ENCODE data around the gene RPUSD2. TPM values are rescaled to one million over a fixed set of nuclear protein-coding genes. Genes with fewer than 3 reads are reported as not detected.

Gene RPUSD2
- total and polyA plus RNA-seq, 10 donors: 7.1 to 12.3 (median 8.9) TPM

GRCh38 chr15:40603935-40604334 is 34.8 kb downstream of the RPUSD2 start:
- TF ChIP-seq, protein P1, sequence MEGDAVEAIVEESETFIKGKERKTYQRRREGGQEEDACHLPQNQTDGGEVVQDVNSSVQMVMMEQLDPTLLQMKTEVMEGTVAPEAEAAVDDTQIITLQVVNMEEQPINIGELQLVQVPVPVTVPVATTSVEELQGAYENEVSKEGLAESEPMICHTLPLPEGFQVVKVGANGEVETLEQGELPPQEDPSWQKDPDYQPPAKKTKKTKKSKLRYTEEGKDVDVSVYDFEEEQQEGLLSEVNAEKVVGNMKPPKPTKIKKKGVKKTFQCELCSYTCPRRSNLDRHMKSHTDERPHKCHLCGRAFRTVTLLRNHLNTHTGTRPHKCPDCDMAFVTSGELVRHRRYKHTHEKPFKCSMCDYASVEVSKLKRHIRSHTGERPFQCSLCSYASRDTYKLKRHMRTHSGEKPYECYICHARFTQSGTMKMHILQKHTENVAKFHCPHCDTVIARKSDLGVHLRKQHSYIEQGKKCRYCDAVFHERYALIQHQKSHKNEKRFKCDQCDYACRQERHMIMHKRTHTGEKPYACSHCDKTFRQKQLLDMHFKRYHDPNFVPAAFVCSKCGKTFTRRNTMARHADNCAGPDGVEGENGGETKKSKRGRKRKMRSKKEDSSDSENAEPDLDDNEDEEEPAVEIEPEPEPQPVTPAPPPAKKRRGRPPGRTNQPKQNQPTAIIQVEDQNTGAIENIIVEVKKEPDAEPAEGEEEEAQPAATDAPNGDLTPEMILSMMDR (IDR thresholded peaks at IDR 0.05 in 8 of 11, conservative IDR thresholded peaks at IDR 0.05 in 3 of 11): no peak
- no peak for TF ChIP-seq POLR2AphosphoS5 (IDR thresholded peaks at IDR 0.05)
- TF ChIP-seq POLR2A (IDR thresholded peaks at IDR 0.05): no peak
- H3K27me3 ChIP-seq (replicated peaks in 1 of 7): no peaks in the 10 kb centered on the region
- no peaks in the 10 kb centered on the region for H3K4me1 ChIP-seq
- H3K4me3 ChIP-seq: no peak overlapping the region
- no peak overlapping the region for H3K27ac ChIP-seq
- DNase-seq: no peak
- no peaks in the 10 kb centered on the region for H3K9me3 ChIP-seq
- intact Hi-C loops (cut with DNase I; ENCODE audit: low total_unique reads): no loop called here
- peaks cover 0 to 12% (median 0%) of the 10 kb centered on the region in 6 donors for H3K36me3 ChIP-seq

- 76 to 90% (median 86%) methylated on average over 5 of the region's 5 CpGs for WGBS, 5 donors
- peaks cover 0 to 8% (median 0%) of the 10 kb centered on the region in 6 donors for H3K4me1 ChIP-seq
- H3K27me3 ChIP-seq (replicated peaks in 1 of 7): no peaks in the 10 kb centered on the region
- no peak overlapping the region for H3K27ac ChIP-seq
- H3K36me3 ChIP-seq: peaks cover 0 to 32% (median 0%) of the 10 kb centered on the region in 6 donors
- intact Hi-C loops (cut with DNase I; ENCODE audit: low total_unique reads): no loop called here
- TF ChIP-seq POLR2A (IDR thresholded peaks at IDR 0.05) (no peak), POLR2AphosphoS5 (IDR thresholded peaks at IDR 0.05) (no peak)
- TF ChIP-seq, protein P1 (IDR thresholded peaks at IDR 0.05 in 8 of 11, conservative IDR thresholded peaks at IDR 0.05 in 3 of 11): no peak
- H3K4me3 ChIP-seq: no peak overlapping the region
- no peaks in the 10 kb centered on the region for H3K9me3 ChIP-seq
- DNase-seq: no peak
Measured at GRCh38 chr15:40613080-40613479, 44.0 kb downstream of the RPUSD2 start.

DNA sequence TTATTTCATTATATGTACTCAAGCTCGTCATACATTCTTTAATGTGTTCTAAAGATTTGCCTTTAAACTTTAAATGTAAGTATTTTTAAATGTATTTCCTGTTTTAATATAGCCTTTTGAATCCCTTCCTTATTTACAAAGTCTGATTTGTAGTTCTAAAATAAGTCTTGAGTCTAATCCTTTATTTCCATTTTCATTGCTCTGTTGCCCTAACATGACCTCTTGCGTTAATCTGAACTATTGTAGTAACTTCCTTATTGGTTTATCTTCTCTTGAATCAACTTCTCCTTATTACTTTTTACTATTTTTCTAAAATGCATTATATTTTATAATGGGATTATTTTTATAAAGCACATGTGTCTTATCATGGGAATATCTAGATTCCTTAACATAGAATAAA is 48.9 kb downstream of the RPUSD2 start:
- H3K27ac ChIP-seq: no peak overlapping the region
- no peak overlapping the region for H3K4me3 ChIP-seq
- DNase-seq: no peak
- no peak for TF ChIP-seq POLR2A (IDR thresholded peaks at IDR 0.05)
- TF ChIP-seq, protein P1 (IDR thresholded peaks at IDR 0.05 in 8 of 11, conservative IDR thresholded peaks at IDR 0.05 in 3 of 11): no peak
- no peak for TF ChIP-seq POLR2AphosphoS5 (IDR thresholded peaks at IDR 0.05)
- peaks cover 0 to 26% (median 0%) of the 10 kb centered on the region in 6 donors for H3K36me3 ChIP-seq
- no peaks in the 10 kb centered on the region for H3K9me3 ChIP-seq
- peaks cover 0 to 12% (median 0%) of the 10 kb centered on the region in 6 donors for H3K4me1 ChIP-seq
- H3K27me3 ChIP-seq (replicated peaks in 1 of 7): no peaks in the 10 kb centered on the region
- intact Hi-C loops (cut with DNase I; ENCODE audit: low total_unique reads): no loop called here
- 58 to 78% (median 63%) methylated on average over 2 of the region's 2 CpGs for WGBS, 5 donors

DNA sequence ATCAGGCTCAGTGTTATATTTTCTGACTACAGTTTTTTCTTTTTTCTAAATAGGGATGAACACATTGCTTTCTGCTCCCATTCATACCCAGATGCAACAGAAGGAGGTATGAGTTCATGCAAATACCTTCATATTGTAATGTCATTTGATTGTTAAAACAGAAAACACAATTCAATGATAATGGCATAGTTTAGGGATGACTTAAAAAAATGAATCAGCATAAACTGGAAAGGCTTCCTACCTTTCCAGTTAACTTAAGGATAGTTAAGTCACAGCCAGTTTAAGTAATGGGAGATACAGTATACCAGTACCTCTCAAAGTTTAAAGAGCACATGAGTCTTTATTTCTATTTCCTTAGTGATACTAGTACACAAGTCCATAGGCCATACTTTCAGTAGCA is 49.8 kb downstream of the RPUSD2 start:
- Histone ChIP-seq H3K36me3 (peaks cover 0 to 26% (median 0%) of the 10 kb centered on the region in 6 donors), H3K27ac (no peak overlapping the region), H3K27me3 (replicated peaks in 1 of 7) (no peaks in the 10 kb centered on the region), H3K4me3 (no peak overlapping the region), H3K9me3 (no peaks in the 10 kb centered on the region), H3K4me1 (peaks cover 0 to 12% (median 0%) of the 10 kb centered on the region in 6 donors)
- no peak for TF ChIP-seq POLR2A (IDR thresholded peaks at IDR 0.05)
- TF ChIP-seq, protein P1 (IDR thresholded peaks at IDR 0.05 in 8 of 11, conservative IDR thresholded peaks at IDR 0.05 in 3 of 11): no peak
- no peak for TF ChIP-seq POLR2AphosphoS5 (IDR thresholded peaks at IDR 0.05)
- no peak for DNase-seq
- intact Hi-C loops (cut with DNase I; ENCODE audit: low total_unique reads): no loop called here
